ENCODE data around the gene RNU1-4.
"Not testable (repeated sequence)": the region's sequence is repeated elsewhere in the genome, so short reads cannot be mapped to it uniquely, and the experiment has no call there.

- not testable (repeated sequence) for TF ChIP-seq CTCF, POLR2A (IDR thresholded peaks at IDR 0.05)
These were observed 27.3 kb upstream of the RNU1-4 start for GRCh38 chr1:16712984-16713383.

All from testis (tissue), 2 donors.